GM21825 (cell line): Measurements from ENCODE around the gene PLD3.
A peak's percentile ranks its signal among the peaks of the same experiment; 100 is the strongest.

ENCODE experiments used
- ATAC-seq: cut with Tn5 transposase; IDR thresholded peaks from one replicate; pipeline ENCODE4 v1.9.1; 2021; ENCODE audit warnings: mild to moderate bottlenecking, moderate library complexity; ENCODE audit not compliant: unreplicated experiment

Gene PLD3

GRCh38 chr19:40412866-40413265 lies 64.4 kb downstream of the PLD3 start:
- ATAC-seq: no peak

- ATAC-seq: no peak
Measured at GRCh38 chr19:40413291-40413845, 64.9 kb downstream of the PLD3 start, which contains the start of gene PRX. Gene PRX (minus strand): TSS chr19:40413378. CDS start chr19:40407932, 5,446 bp downstream.

- ATAC-seq: no peak
Measured at GRCh38 chr19:40414542-40415535, 66.3 kb downstream of the PLD3 start.

GRCh38 chr19:40415768-40416167 lies 67.3 kb downstream of the PLD3 start:
- no peak for ATAC-seq

GRCh38 chr19:40416918-40417642 lies 68.6 kb downstream of the PLD3 start:
- no peak for ATAC-seq

- no peak for ATAC-seq
Measured at GRCh38 chr19:40417643-40417981, 69.1 kb downstream of the PLD3 start.

GRCh38 chr19:40418040-40418439 lies 69.5 kb downstream of the PLD3 start:
- ATAC-seq: no peak

- no peak for ATAC-seq
Measured at GRCh38 chr19:40419066-40419612, 70.6 kb downstream of the PLD3 start.

GRCh38 chr19:40419780-40420179 lies 71.3 kb downstream of the PLD3 start:
- ATAC-seq: no peak

- ATAC-seq: no peak
Measured at GRCh38 chr19:40420451-40420765, 71.9 kb downstream of the PLD3 start.

GRCh38 chr19:40420766-40421765 lies 72.6 kb downstream of the PLD3 start:
- ATAC-seq: peak; percentile 29

- no peak for ATAC-seq
Measured at GRCh38 chr19:40421993-40422747, 73.7 kb downstream of the PLD3 start.

GRCh38 chr19:40422748-40423566 lies 74.5 kb downstream of the PLD3 start:
- ATAC-seq: no peak

GRCh38 chr19:40423938-40424337 lies 75.4 kb downstream of the PLD3 start:
- no peak for ATAC-seq

GRCh38 chr19:40424637-40425449 lies 76.3 kb downstream of the PLD3 start:
- no peak for ATAC-seq

GRCh38 chr19:40425450-40426287 lies 77.2 kb downstream of the PLD3 start, which contains the start of gene SERTAD1:
Gene SERTAD1 (minus strand): TSS chr19:40425992. CDS start chr19:40423546, 2,446 bp downstream.
- ATAC-seq: peak; percentile 79
